Measurements from ENCODE around the gene SPOCK2.

DNA sequence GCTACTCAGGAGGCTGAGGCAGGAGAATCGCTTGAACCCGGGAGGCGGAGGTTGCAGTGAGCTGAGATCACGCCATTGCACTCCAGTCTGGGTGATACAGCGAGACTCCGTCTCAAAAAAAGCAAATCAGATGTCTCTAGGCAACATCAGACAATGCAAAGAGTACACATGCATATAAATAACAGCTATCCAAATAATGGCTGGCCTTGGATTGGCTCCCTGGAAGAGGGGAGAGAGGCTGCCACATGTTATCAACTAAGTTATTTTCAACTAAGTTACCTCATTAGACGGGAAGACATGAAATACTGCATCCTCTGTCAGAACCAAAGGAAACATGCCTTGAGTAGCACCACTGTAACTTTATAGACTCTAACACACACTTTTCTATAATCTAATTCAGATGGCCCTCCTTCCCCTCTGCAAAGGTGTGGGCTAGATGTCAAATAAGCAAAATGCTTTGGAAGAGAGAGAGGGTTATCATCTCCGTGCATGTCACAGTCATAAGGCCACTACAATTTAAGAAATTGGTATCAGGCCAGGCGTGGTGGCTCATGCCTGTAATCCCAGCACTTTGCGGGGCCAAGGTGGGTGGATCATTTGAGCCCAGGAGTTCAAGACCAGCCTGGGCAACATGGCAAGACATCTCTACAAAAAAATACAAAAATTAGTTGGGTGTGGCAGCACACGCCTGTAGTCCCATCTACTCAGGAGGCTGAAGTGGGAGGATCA is 22.5 kb upstream of the SPOCK2 start:
- TF ChIP-seq, protein P1, sequence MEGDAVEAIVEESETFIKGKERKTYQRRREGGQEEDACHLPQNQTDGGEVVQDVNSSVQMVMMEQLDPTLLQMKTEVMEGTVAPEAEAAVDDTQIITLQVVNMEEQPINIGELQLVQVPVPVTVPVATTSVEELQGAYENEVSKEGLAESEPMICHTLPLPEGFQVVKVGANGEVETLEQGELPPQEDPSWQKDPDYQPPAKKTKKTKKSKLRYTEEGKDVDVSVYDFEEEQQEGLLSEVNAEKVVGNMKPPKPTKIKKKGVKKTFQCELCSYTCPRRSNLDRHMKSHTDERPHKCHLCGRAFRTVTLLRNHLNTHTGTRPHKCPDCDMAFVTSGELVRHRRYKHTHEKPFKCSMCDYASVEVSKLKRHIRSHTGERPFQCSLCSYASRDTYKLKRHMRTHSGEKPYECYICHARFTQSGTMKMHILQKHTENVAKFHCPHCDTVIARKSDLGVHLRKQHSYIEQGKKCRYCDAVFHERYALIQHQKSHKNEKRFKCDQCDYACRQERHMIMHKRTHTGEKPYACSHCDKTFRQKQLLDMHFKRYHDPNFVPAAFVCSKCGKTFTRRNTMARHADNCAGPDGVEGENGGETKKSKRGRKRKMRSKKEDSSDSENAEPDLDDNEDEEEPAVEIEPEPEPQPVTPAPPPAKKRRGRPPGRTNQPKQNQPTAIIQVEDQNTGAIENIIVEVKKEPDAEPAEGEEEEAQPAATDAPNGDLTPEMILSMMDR (IDR thresholded peaks at IDR 0.05; ENCODE audit: insufficient read depth, low read length, poor library complexity, severe bottlenecking), result no peak
- no peak for TF ChIP-seq EZH2phosphoT487 (conservative IDR thresholded peaks at IDR 0.05; ENCODE audit: low read length)
